COLO829 (cell line): ENCODE data around the gene MAGEE1.

Source experiments
- DNase-seq: peaks from one replicate; pipeline ENCODE4 v3.0.0; 2012; ENCODE audit warnings: low spot score

Gene MAGEE1, protein sequence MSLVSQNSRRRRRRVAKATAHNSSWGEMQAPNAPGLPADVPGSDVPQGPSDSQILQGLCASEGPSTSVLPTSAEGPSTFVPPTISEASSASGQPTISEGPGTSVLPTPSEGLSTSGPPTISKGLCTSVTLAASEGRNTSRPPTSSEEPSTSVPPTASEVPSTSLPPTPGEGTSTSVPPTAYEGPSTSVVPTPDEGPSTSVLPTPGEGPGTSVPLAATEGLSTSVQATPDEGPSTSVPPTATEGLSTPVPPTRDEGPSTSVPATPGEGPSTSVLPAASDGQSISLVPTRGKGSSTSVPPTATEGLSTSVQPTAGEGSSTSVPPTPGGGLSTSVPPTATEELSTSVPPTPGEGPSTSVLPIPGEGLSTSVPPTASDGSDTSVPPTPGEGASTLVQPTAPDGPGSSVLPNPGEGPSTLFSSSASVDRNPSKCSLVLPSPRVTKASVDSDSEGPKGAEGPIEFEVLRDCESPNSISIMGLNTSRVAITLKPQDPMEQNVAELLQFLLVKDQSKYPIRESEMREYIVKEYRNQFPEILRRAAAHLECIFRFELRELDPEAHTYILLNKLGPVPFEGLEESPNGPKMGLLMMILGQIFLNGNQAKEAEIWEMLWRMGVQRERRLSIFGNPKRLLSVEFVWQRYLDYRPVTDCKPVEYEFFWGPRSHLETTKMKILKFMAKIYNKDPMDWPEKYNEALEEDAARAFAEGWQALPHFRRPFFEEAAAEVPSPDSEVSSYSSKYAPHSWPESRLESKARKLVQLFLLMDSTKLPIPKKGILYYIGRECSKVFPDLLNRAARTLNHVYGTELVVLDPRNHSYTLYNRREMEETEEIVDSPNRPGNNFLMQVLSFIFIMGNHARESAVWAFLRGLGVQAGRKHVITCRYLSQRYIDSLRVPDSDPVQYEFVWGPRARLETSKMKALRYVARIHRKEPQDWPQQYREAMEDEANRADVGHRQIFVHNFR

DNA sequence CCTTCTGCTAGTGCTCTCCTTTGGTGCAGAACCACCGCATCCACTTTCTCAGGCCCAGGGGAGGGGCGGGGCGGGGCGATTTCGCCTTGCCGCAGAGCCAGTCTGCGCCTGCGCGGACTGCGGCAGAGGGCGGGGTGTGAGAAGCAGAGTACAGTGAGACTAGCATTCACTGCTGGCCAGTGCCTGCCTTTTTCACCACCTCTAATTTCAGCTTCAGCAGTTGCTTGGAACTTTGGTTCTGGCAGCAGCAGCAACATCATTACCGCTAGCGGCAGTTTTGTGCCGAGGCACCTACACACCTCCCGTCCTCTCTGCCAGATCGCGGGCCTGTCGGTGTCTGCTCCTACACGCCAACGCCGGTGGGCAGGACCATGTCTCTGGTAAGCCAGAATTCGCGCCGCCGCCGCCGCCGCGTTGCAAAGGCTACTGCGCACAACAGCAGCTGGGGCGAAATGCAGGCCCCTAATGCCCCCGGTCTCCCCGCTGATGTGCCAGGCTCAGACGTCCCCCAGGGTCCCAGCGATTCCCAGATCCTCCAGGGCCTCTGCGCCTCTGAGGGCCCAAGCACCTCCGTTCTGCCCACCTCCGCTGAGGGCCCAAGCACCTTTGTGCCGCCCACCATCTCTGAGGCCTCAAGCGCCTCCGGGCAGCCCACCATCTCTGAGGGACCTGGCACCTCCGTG is at the start of gene MAGEE1:
MAGEE1 (plus strand) TSS at position 151 of the 683 bp plus-strand sequence; CDS start at position 372, 221 bp downstream.
- peak; percentile 74 for DNase-seq

DNA sequence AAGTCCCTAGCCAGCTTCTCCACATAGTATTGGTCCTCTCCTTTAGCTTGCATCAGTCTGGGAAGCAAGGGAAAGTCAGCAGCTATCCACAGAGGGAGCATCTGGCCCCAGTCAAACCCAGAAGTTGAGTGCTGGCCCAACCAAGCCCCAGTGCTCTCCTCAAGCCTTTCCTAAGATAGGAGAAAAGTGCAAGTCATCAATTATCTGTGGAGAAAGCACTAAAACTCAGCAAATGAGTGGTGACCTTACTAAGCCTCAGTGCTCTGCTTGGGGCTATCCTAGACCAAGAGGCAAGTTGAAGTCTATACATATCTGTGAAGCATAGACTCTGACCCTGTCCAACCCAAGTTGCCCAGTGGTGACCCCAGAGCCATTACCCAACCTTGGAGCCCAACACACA is 28.5 kb upstream of the MAGEE1 start:
- no peak for DNase-seq

DNA sequence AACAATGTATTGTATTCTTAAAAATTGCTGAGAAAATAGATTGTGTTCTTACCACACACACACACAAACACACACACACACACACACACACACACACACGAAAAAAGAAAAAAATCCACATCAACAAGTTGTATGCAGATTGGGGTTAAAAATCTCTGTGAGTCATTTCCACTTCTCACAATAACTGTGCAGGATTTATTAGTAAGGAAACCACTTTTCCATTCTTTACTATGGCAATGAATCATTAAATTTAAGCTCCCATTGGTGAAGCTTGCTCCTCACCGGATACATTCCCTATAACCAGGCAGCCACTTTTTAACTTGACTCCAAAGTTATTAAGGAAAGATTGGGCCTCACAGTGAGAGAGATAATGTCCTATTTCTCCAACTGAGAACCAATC is 19.7 kb upstream of the MAGEE1 start:
- DNase-seq: no peak

DNA sequence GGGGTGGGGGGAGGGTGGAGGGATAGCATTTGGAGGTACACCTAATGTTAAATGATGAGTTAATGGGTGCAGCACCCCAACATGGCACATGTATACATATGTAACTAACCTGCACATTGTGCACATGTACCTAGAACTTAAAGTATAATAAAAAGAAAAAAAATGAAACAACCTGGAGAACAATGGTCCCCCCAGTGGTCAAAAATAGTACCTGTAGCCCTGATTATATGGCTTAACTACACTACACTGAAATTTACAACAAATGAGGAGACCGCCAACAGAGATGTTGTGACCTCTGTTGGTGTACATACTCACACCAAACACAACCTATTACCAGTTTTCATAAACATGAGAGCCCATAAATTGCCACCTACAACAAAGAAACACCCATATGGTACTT is 7.3 kb upstream of the MAGEE1 start:
- DNase-seq: no peak

DNA sequence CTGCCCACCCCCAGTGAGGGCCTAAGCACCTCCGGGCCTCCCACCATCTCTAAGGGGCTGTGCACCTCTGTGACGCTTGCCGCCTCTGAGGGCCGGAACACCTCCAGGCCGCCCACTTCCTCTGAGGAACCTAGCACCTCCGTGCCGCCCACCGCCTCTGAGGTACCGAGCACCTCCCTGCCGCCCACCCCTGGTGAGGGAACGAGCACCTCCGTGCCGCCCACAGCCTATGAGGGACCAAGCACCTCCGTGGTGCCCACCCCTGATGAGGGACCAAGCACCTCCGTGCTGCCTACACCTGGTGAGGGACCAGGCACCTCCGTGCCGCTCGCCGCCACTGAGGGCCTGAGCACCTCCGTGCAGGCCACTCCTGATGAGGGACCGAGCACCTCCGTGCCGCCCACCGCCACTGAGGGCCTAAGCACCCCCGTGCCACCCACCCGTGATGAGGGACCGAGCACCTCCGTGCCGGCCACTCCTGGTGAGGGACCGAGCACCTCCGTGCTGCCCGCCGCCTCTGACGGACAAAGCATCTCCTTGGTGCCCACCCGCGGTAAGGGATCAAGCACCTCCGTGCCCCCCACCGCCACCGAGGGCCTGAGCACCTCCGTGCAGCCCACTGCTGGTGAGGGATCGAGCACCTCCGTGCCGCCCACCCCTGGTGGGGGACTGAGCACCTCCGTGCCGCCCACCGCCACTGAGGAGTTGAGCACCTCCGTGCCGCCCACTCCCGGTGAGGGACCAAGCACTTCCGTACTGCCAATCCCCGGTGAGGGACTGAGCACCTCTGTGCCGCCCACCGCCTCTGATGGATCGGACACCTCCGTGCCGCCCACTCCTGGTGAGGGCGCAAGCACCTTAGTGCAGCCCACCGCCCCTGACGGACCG is 977 bp downstream of the MAGEE1 start:
- no peak for DNase-seq

DNA sequence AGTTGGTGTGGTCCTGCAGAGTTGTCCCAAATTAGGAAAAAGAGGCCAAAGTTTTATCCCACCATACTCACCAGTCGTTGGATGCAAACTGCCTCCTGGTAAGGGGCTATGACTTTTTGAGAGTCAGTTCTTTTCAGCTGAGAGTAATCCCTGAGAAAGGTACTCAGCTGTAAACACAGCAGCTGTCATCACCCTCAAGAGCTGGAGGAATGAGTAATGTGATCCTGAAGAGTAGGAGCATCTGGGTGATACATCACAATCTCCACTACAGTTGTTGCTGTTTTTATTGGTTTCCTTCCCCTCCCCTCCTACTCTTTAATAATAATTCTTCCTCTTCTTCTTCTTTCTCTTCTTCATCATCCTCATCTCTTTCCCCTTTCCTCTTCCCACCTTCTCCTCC is 5.7 kb downstream of the MAGEE1 start:
- DNase-seq: no peak

DNA sequence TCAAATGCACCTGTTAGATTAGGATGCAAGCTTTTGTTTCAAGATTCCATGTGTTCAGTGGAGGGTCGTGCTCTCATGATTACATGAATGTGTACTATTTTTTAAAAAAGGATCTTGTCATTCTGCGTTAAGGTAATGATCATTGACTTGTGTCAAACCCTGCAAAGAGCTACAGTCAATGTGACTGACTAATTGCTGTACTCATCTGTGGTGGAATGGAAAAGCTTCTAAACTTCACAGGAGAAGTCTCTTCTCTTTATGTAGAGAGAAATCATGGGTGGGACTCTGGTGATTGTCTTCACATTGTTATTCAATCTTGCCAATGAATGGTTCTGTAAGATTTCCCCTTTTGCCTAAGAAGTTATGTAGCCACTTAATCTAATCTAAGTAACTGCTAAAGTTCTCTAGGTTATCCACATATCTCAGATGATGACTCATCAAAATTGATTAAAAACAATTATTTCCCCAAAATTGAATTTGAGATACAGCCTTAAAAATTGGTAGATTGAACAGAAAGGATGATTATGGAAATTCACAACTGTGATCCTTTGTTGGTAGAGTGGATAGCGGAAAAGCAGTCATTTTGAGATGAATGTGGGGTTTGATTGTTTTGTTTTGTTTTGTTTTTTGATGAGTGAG is 6.7 kb downstream of the MAGEE1 start:
- DNase-seq: no peak

DNA sequence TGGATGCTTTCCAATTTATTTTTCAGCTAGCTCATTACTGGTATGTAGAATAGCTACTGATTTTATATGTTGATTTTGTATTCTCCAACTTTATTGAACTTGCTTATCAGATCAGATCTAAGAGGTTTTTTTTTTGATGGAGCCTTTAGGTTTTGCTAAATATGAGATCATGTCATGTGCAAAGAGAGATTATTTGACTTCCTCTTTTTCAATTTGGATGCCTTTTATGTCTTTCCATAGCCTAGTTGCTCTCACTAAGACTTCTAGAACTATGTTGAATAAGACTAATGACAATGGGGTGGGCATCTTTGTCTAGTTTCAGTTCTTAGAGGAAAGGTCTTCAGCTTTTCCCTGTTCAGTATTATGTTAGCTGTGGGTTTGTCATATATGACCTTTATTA is 11.7 kb downstream of the MAGEE1 start:
- DNase-seq: no peak

DNA sequence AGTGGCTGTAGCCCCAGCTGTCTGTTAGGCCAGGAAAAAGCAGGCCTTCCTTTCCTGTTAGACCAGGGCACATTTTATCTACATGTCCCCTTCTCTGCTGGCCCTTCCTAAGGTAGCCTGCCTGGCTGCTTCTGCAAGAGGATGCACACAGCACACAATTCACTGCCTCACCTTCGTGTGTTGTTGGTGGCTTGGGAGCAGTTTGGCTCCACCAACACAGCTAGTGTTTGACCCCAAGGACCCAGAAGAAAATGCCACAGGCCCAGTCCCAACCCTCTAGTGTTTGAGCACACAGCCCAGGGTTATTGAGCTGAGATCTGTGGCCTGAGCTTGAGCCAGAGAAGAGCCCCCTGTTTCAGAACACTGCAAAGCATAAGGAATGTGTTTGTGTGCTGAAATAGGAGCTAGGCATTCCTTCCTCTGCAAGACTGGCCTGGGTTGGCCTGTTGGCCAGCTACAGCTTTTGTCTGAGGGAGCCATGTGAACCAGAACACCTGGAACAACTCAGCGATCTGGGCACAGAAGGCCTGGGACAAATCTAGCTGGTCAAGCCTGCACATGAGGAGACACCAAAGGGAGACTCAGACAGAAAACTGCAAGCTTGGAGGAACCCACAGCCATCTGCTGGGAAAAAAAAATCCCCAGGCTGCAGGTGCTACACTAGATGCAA is 26.4 kb downstream of the MAGEE1 start:
- no peak for DNase-seq

DNA sequence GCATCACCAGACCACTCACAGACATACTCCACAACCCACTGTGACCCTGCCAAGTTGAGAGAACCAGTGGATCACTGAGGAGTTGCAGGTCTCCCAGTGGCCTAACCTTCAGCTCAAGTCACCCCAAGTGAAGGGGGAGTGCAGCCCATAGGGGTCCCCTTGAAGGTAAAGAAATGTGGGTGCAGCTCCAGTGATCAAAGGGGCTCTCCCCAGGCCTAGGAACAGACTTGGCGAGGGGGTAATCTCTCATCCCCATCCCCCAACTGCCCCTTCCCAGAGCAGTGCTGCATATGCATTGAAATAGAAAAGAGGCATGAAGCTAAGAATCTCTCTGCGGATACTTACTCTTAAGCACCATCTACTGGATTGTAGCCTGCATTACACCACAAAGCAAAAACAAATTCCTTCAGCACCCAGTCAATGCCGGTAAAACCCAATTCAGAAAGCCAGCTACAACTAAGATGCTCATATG is 27.0 kb downstream of the MAGEE1 start:
- DNase-seq: peak; percentile 22

DNA sequence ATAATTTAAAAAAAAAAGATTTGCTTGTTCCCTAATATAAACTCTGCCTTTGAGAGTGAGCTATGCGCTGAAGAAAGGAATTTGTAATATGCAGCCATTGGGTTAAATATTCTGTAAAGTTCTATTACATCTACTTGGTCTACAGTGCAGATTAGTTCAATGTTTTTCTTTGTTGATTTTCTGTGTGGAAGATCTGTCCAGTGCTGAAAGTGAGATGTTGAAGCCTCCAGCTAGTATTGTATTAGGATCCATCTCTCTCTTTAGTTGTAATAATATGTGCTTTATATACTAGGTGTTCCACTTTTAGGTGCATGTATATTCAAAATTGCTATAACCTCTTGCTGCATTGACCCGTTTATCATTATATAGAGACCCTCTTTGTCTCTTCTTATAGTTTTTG is 49.8 kb downstream of the MAGEE1 start:
- DNase-seq: no peak
